Erythroblast (primary cell): ENCODE data around the gene SYT9.

ENCODE experiments used
- DNase-seq, 2 experiments: peaks; one replicate each; lab custom pipeline; 2025; lab: John Stamatoyannopoulos, UW
- GATA1 ChIP-seq: IDR thresholded peaks from 2 replicates; pipeline ENCODE4 v1.6.1; 2011; ENCODE audit warnings: low read depth, mild to moderate bottlenecking, control low read depth, low read length, moderate library complexity
- POLR2A ChIP-seq: IDR thresholded peaks from 2 replicates; pipeline ENCODE4 v1.6.1; 2011; ENCODE audit warnings: mild to moderate bottlenecking, low read length

SYT9 gene

GRCh38 chr11:7251836-7252682 lies at the start of gene SYT9:
SYT9 (plus strand) TSS chr11:7251904; CDS start chr11:7252187, 283 bp downstream.
- TF ChIP-seq GATA1 (no peak), POLR2A (no peak)
- DNase-seq, result no peak

- TF ChIP-seq POLR2A (no peak), GATA1 (no peak)
- no peak for DNase-seq
Observed at GRCh38 chr11:7202412-7202811, 49.3 kb upstream of the SYT9 start.

- no peak for DNase-seq
- TF ChIP-seq POLR2A (no peak), GATA1 (no peak)
Observed at GRCh38 chr11:7204778-7205177, 46.9 kb upstream of the SYT9 start.

- no peak for DNase-seq
- TF ChIP-seq POLR2A, result no peak
- TF ChIP-seq GATA1, result no peak
Observed at GRCh38 chr11:7208391-7208790, 43.3 kb upstream of the SYT9 start.

GRCh38 chr11:7219491-7219890 lies 32.2 kb upstream of the SYT9 start:
- TF ChIP-seq POLR2A (no peak), GATA1 (no peak)

GRCh38 chr11:7220636-7221035 lies 31.1 kb upstream of the SYT9 start:
- no peak for DNase-seq
- TF ChIP-seq POLR2A (no peak), GATA1 (no peak)

More at GRCh38 chr11:7219491-7219890, 32.2 kb upstream of the SYT9 start:
- DNase-seq, result no peak

GRCh38 chr11:7222619-7223018 lies 29.1 kb upstream of the SYT9 start:
- TF ChIP-seq POLR2A (no peak), GATA1 (no peak)
- DNase-seq, result no peak

- DNase-seq, result no peak
- TF ChIP-seq GATA1, result no peak
- TF ChIP-seq POLR2A, result no peak
Observed at GRCh38 chr11:7239877-7240276, 11.8 kb upstream of the SYT9 start.

- no peak for DNase-seq
- no peak for TF ChIP-seq POLR2A
- no peak for TF ChIP-seq GATA1
Observed at GRCh38 chr11:7245341-7245740, 6.4 kb upstream of the SYT9 start.

- TF ChIP-seq GATA1 (no peak), POLR2A (no peak)
- no peak for DNase-seq
Observed at GRCh38 chr11:7246179-7246578, 5.5 kb upstream of the SYT9 start.

GRCh38 chr11:7250166-7250565 lies 1.5 kb upstream of the SYT9 start:
- TF ChIP-seq POLR2A (no peak), GATA1 (no peak)
- DNase-seq, result no peak

GRCh38 chr11:7251487-7251835 lies 243 bp upstream of the SYT9 start:
- no peak for DNase-seq
- TF ChIP-seq POLR2A (no peak), GATA1 (no peak)

GRCh38 chr11:7252683-7253213 lies 1.0 kb downstream of the SYT9 start:
- TF ChIP-seq GATA1, result no peak
- TF ChIP-seq POLR2A, result no peak
- DNase-seq, result no peak

- TF ChIP-seq POLR2A (no peak), GATA1 (no peak)
- no peak for DNase-seq
Observed at GRCh38 chr11:7253800-7254199, 2.1 kb downstream of the SYT9 start.

GRCh38 chr11:7254731-7255291 lies 3.1 kb downstream of the SYT9 start:
- TF ChIP-seq GATA1 (no peak), POLR2A (no peak)

More at GRCh38 chr11:7254731-7255291, 3.1 kb downstream of the SYT9 start:
- no peak for DNase-seq
